KMS-11 (cell line): ENCODE results near the gene ENOX1.

Experiments
- H2AFZ ChIP-seq: fragments of 200-600 bp; sonication (generic); 2 replicates; pipeline ENCODE4 v1.6.1; 2016; ENCODE audit warnings: antibody characterized with exemption, mixed run types, low read depth
- H3K27ac ChIP-seq: fragments of 200-600 bp; sonication (generic); 2 replicates; pipeline ENCODE4 v1.6.1; 2016; ENCODE audit warnings: mild to moderate bottlenecking, mixed run types
- H3K27me3 ChIP-seq: fragments of 200-600 bp; sonication (generic); 2 replicates; pipeline ENCODE4 v1.6.1; 2017; ENCODE audit warnings: mild to moderate bottlenecking, low read depth, mixed run types, moderate library complexity; ENCODE audit not compliant: insufficient read depth
- H3K36me3 ChIP-seq: fragments of 200-600 bp; sonication (generic); 2 replicates; pipeline ENCODE4 v1.6.1; 2017; ENCODE audit warnings: mild to moderate bottlenecking, mixed run types; ENCODE audit not compliant: insufficient read depth
- H3K4me1 ChIP-seq: fragments of 200-600 bp; sonication (generic); 2 replicates; pipeline ENCODE4 v1.6.1; 2016; ENCODE audit warnings: mild to moderate bottlenecking, low read depth, mixed run types; ENCODE audit not compliant: poor library complexity, severe bottlenecking
- H3K4me2 ChIP-seq: fragments of 200-600 bp; sonication (generic); 2 replicates; pipeline ENCODE4 v1.7.0; 2016; ENCODE audit warnings: mild to moderate bottlenecking, mixed run types
- H3K4me3 ChIP-seq: fragments of 200-600 bp; sonication (generic); IDR thresholded peaks from 2 replicates; pipeline ENCODE4 v1.6.1; 2017; ENCODE audit warnings: low read depth, low read length, mixed read lengths; ENCODE audit not compliant: insufficient read depth
- H3K79me2 ChIP-seq: fragments of 200-600 bp; sonication (generic); 2 replicates; pipeline ENCODE4 v1.6.1; 2016; ENCODE audit warnings: low read depth, mixed run types; ENCODE audit not compliant: insufficient read depth
- H3K9ac ChIP-seq: fragments of 200-600 bp; sonication (generic); 2 replicates; pipeline ENCODE4 v1.6.1; 2016; ENCODE audit warnings: mild to moderate bottlenecking, mixed run types
- H4K20me1 ChIP-seq: fragments of 200-600 bp; sonication (generic); 2 replicates; pipeline ENCODE4 v1.6.1; 2016; ENCODE audit warnings: mild to moderate bottlenecking, mixed run types; ENCODE audit not compliant: insufficient read depth
- TF ChIP-seq, protein P1 (sequence below): fragments of 200-600 bp; sonication (generic); conservative IDR thresholded peaks from 2 replicates; pipeline ENCODE4 v1.6.1; 2017; ENCODE audit warnings: low read depth, mild to moderate bottlenecking, antibody characterized with exemption, low read length, moderate library complexity, mixed read lengths

ENOX1 gene

DNA sequence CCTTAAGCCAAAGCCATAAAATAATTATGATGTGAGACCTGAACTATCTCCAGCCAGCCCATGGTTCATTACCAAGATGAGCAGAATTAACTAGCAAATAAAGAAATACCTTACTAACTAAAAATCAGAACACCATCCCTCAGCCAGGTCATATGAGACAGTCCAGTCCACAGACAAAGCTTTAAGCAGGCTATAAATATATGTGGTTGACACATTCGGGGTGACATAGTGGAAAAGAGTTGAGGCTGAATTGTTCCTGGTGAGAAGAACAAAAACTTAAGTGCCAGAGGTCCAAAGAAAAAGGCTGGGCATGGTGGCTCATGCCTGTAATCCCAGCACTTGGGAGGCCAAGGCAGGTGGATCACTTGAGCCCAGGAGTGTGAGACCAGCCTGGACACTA is 30.9 kb downstream of the ENOX1 start:
- Histone ChIP-seq H3K9ac (no peak overlapping the region), H3K27me3 (no peaks in the 10 kb centered on the region), H3K4me3 (no peak overlapping the region), H3K36me3 (no peaks in the 10 kb centered on the region), H2AFZ (no peak overlapping the region), H4K20me1 (no peaks in the 10 kb centered on the region), H3K4me2 (no peak overlapping the region), H3K4me1 (peaks cover 39% of the 10 kb centered on the region), H3K27ac (no peak overlapping the region), H3K79me2 (no peaks in the 10 kb centered on the region)
- TF ChIP-seq, protein P1, sequence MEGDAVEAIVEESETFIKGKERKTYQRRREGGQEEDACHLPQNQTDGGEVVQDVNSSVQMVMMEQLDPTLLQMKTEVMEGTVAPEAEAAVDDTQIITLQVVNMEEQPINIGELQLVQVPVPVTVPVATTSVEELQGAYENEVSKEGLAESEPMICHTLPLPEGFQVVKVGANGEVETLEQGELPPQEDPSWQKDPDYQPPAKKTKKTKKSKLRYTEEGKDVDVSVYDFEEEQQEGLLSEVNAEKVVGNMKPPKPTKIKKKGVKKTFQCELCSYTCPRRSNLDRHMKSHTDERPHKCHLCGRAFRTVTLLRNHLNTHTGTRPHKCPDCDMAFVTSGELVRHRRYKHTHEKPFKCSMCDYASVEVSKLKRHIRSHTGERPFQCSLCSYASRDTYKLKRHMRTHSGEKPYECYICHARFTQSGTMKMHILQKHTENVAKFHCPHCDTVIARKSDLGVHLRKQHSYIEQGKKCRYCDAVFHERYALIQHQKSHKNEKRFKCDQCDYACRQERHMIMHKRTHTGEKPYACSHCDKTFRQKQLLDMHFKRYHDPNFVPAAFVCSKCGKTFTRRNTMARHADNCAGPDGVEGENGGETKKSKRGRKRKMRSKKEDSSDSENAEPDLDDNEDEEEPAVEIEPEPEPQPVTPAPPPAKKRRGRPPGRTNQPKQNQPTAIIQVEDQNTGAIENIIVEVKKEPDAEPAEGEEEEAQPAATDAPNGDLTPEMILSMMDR: no peak

DNA sequence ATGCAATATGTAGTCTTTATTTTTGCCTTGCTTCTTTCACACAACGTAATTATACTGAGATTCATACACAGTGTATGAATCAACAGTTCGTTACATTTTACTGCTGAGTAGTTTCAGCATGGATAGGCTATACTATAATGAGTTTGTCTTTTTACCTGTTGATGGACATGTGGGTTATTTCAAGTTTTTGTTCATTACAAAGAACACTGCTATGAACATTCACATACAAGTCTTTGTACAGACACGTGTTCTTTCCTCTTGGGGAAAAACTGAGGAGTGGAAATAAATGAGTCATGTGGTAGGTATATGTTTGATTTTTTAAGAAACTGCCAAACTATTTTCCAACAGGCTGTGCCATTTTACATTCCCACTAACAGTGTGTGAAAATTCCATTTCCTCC is 35.1 kb downstream of the ENOX1 start:
- no peaks in the 10 kb centered on the region for H3K27me3 ChIP-seq
- no peak overlapping the region for H3K4me2 ChIP-seq
- TF ChIP-seq, protein P1: no peak
- no peak overlapping the region for H3K9ac ChIP-seq
- H4K20me1 ChIP-seq: no peaks in the 10 kb centered on the region
- no peak overlapping the region for H3K27ac ChIP-seq
- H3K79me2 ChIP-seq: no peaks in the 10 kb centered on the region
- no peaks in the 10 kb centered on the region for H3K36me3 ChIP-seq
- peaks cover 9% of the 10 kb centered on the region for H3K4me1 ChIP-seq
- H3K4me3 ChIP-seq: no peak overlapping the region
- no peak overlapping the region for H2AFZ ChIP-seq

GRCh38 chr13:43749503-43749902 is 37.3 kb downstream of the ENOX1 start:
- H3K4me3 ChIP-seq: no peak overlapping the region
- H3K36me3 ChIP-seq: no peaks in the 10 kb centered on the region
- H3K27ac ChIP-seq: no peak overlapping the region
- TF ChIP-seq, protein P1: no peak
- no peaks in the 10 kb centered on the region for H3K79me2 ChIP-seq
- H2AFZ ChIP-seq: no peak overlapping the region
- no peaks in the 10 kb centered on the region for H3K27me3 ChIP-seq
- no peak overlapping the region for H3K4me2 ChIP-seq
- H3K4me1 ChIP-seq: no peaks in the 10 kb centered on the region
- no peaks in the 10 kb centered on the region for H4K20me1 ChIP-seq
- H3K9ac ChIP-seq: no peak overlapping the region

DNA sequence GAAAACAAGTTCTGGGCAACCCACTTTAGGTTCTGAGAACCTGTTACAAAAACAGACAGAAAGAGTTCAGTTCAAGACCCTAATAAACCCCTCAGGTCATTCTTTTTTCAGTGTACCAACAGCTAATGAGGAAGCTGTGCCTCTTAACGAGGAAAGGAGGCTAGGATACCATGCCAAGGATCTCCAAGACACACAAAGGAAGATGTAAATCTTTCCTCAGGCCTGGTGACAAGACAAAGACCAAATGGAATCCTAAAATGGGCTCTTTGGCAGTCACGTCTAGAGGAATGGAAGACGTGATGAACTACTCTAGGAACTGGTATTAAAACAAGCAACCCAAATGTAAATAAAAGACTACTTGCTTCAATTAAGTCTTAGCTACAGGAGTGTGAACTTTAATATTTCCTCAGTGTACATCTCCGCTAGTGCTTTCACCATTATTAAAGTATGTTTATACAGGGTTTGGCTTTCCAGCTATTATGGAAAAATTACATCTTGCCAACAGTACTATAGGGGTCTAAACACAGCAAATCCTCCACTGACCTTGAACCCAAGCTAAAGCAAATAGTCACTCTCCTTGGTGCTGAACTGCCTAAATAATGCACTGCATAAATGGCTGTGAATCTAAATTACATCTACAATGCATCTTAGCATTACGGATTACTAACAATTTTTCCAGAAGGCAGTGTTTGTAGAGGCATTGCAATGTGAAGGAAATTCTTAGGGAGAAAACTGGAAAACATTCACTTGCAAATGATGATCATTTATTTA is 42.3 kb downstream of the ENOX1 start:
- Histone ChIP-seq H3K4me2 (no peak overlapping the region), H3K4me1 (no peaks in the 10 kb centered on the region), H3K27me3 (no peaks in the 10 kb centered on the region), H2AFZ (no peak overlapping the region), H3K4me3 (no peak overlapping the region), H3K9ac (no peak overlapping the region), H3K36me3 (no peaks in the 10 kb centered on the region), H4K20me1 (no peaks in the 10 kb centered on the region), H3K79me2 (no peaks in the 10 kb centered on the region), H3K27ac (no peak overlapping the region)
- TF ChIP-seq, protein P1: no peak
